Neural cell (in vitro differentiated cells): ENCODE measurements around the gene AQP9. TPM values are rescaled to one million over a fixed set of nuclear protein-coding genes. Genes with fewer than 3 reads are reported as not detected.

Source experiments
- H2AFZ ChIP-seq: fragments of 200-600, 300-800 bp; sonication (generic), shearing (Covaris generic); 2 replicates; pipeline ENCODE4 v1.6.0; 2014; ENCODE audit warnings: low read depth, mild to moderate bottlenecking, antibody characterized with exemption, low read length, moderate library complexity
- H3F3A ChIP-seq: fragments of 200-600 bp; shearing (Covaris generic); 2 replicates; pipeline ENCODE4 v1.6.1; 2016; ENCODE audit warnings: mild to moderate bottlenecking, moderate library complexity, mixed read lengths, antibody characterized with exemption, low read length; ENCODE audit not compliant: insufficient read depth, poor library complexity, severe bottlenecking
- H3K27ac ChIP-seq: fragments of 200-600, 300-800 bp; sonication (generic), shearing (Covaris generic); 2 replicates; pipeline ENCODE4 v1.5.1; 2014; ENCODE audit warnings: mild to moderate bottlenecking, low read length, moderate library complexity
- H3K27me3 ChIP-seq: fragments of 300-800, 200-600 bp; sonication (generic), shearing (Covaris generic); 2 replicates; pipeline ENCODE4 v1.6.0; 2014; ENCODE audit warnings: mild to moderate bottlenecking, low read depth, low read length, moderate library complexity; ENCODE audit not compliant: insufficient read depth
- H3K36me3 ChIP-seq: fragments of 300-800, 200-600 bp; sonication (generic), shearing (Covaris generic); 2 replicates; pipeline ENCODE4 v1.5.1; 2014; ENCODE audit warnings: mild to moderate bottlenecking, antibody characterized with exemption, low read length, moderate library complexity; ENCODE audit not compliant: insufficient read depth
- H3K4me2 ChIP-seq: fragments of 300-800, 200-600 bp; sonication (generic), shearing (Covaris generic); 2 replicates; pipeline ENCODE4 v1.6.0; 2014; ENCODE audit warnings: mild to moderate bottlenecking, low read length
- H3K4me3 ChIP-seq: fragments of 300-800, 200-600 bp; sonication (generic), shearing (Covaris generic); 2 replicates; pipeline ENCODE4 v1.5.1; 2014; ENCODE audit warnings: mild to moderate bottlenecking, low read length, moderate library complexity
- H3K79me2 ChIP-seq: fragments of 200-600 bp; shearing (Covaris generic); replicated peaks from 2 replicates; pipeline ENCODE4 v1.6.0; 2014; ENCODE audit warnings: mild to moderate bottlenecking, low read length, moderate library complexity; ENCODE audit not compliant: insufficient read depth
- H3K9ac ChIP-seq: fragments of 300-800, 200-600 bp; sonication (generic), shearing (Covaris generic); 2 replicates; pipeline ENCODE4 v1.6.1; 2016; ENCODE audit warnings: mild to moderate bottlenecking, low read length, mixed read lengths
- H3K9me2 ChIP-seq: fragments of 200-600 bp; shearing (Covaris generic); 2 replicates; pipeline ENCODE4 v1.6.1; 2016; ENCODE audit warnings: mild to moderate bottlenecking, low read length, mixed read lengths; ENCODE audit not compliant: insufficient read depth
- H3K9me3 ChIP-seq: fragments of 200-600, 300-800 bp; sonication (generic), shearing (Covaris generic); 2 replicates; pipeline ENCODE4 v1.6.1; 2016; ENCODE audit warnings: mild to moderate bottlenecking, mixed run types, low read length, moderate library complexity, mixed read lengths
- H4K20me1 ChIP-seq: fragments of 200-600 bp; shearing (Covaris generic); 2 replicates; pipeline ENCODE4 v1.6.1; 2016; ENCODE audit warnings: mild to moderate bottlenecking, mixed run types; ENCODE audit not compliant: insufficient read depth
- EP300 ChIP-seq: fragments of 450-650 bp; conservative IDR thresholded peaks from 2 replicates; pipeline ENCODE4 v1.6.1; 2014; ENCODE audit warnings: antibody characterized with exemption, mild to moderate bottlenecking, moderate library complexity; ENCODE audit not compliant: poor library complexity, severe bottlenecking
- EZH2 ChIP-seq: fragments of 200-600, 300-800 bp; shearing (Covaris generic), sonication (generic); IDR thresholded peaks from 2 replicates; pipeline ENCODE4 v1.6.1; 2014; ENCODE audit warnings: antibody characterized with exemption, low read length, borderline replicate concordance, mild to moderate bottlenecking; ENCODE audit not compliant: insufficient read depth, poor library complexity, severe bottlenecking
- MXI1 ChIP-seq: fragments of 450-650 bp; conservative IDR thresholded peaks from 2 replicates; pipeline ENCODE4 v1.6.1; 2014; ENCODE audit warnings: antibody characterized with exemption, mild to moderate bottlenecking; ENCODE audit not compliant: poor library complexity, severe bottlenecking
- POLR2AphosphoS5 ChIP-seq: IDR thresholded peaks from 2 replicates; pipeline ENCODE4 v1.6.1; 2012
- RAD21 ChIP-seq: fragments of 450-650 bp; conservative IDR thresholded peaks from 2 replicates; pipeline ENCODE4 v1.6.1; 2014; ENCODE audit warnings: antibody characterized with exemption, mild to moderate bottlenecking, moderate library complexity
- SMC3 ChIP-seq: fragments of 450-650 bp; conservative IDR thresholded peaks from 2 replicates; pipeline ENCODE4 v1.6.1; 2014; ENCODE audit warnings: antibody characterized with exemption, mild to moderate bottlenecking, moderate library complexity; ENCODE audit not compliant: poor library complexity
- TAF1 ChIP-seq: IDR thresholded peaks from 2 replicates; pipeline ENCODE4 v1.6.1; 2012; ENCODE audit warnings: low read depth
- polyA plus RNA-seq: library from polyadenylated mRNA; depleted of rRNA; stranded (reverse); fragments of >200 nt; gene quantifications from 2 replicates; pipeline ENCODE4 v1.2.3, GENCODE V29; 2014
- TF ChIP-seq, protein P1 (sequence below): IDR thresholded peaks from 2 replicates; pipeline ENCODE4 v1.6.1; 2012; ENCODE audit warnings: borderline replicate concordance
- TF ChIP-seq, protein P2 (sequence below): fragments of 450-650 bp; IDR thresholded peaks from 2 replicates; pipeline ENCODE4 v1.5.1; 2014; ENCODE audit warnings: antibody characterized with exemption, mild to moderate bottlenecking, moderate library complexity; ENCODE audit not compliant: poor library complexity, severe bottlenecking

The AQP9 gene
- polyA plus RNA-seq, 1 donor from 2014 or later: not detected

DNA sequence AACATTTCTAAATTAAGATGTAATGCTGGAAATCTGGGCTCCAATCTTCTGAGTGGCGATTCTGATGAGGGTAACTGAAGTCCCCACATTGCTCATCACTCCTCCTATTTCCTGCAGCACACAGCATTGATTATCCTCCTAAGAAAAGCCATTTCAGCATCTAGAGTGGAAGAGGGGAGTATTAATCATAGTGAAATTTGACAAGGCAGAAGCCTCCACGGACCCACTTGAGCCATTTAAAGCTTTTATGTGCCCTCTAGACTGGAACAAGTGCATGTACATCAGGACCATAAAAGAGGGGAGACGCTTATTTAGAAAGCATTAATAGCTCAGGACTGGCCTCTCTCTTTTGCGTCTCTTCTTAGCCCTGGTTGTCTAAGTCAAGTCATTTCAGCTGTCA lies 25.8 kb downstream of the AQP9 start:
- Histone ChIP-seq H3K36me3 (no peaks in the 10 kb centered on the region), H3K9ac (no peak overlapping the region), H4K20me1 (no peaks in the 10 kb centered on the region), H3K4me3 (no peak overlapping the region), H3K9me3 (no peaks in the 10 kb centered on the region), H3K9me2 (no peaks in the 10 kb centered on the region), H3K79me2 (no peaks in the 10 kb centered on the region), H3K27me3 (no peaks in the 10 kb centered on the region), H3K27ac (no peak overlapping the region), H3F3A (no peaks in the 10 kb centered on the region), H3K4me2 (no peak overlapping the region), H2AFZ (no peak overlapping the region)
- TF ChIP-seq POLR2AphosphoS5 (no peak), SMC3 (no peak), TAF1 (no peak), MXI1 (no peak), RAD21 (no peak), EZH2 (no peak), EP300 (no peak)
- TF ChIP-seq, protein P1, sequence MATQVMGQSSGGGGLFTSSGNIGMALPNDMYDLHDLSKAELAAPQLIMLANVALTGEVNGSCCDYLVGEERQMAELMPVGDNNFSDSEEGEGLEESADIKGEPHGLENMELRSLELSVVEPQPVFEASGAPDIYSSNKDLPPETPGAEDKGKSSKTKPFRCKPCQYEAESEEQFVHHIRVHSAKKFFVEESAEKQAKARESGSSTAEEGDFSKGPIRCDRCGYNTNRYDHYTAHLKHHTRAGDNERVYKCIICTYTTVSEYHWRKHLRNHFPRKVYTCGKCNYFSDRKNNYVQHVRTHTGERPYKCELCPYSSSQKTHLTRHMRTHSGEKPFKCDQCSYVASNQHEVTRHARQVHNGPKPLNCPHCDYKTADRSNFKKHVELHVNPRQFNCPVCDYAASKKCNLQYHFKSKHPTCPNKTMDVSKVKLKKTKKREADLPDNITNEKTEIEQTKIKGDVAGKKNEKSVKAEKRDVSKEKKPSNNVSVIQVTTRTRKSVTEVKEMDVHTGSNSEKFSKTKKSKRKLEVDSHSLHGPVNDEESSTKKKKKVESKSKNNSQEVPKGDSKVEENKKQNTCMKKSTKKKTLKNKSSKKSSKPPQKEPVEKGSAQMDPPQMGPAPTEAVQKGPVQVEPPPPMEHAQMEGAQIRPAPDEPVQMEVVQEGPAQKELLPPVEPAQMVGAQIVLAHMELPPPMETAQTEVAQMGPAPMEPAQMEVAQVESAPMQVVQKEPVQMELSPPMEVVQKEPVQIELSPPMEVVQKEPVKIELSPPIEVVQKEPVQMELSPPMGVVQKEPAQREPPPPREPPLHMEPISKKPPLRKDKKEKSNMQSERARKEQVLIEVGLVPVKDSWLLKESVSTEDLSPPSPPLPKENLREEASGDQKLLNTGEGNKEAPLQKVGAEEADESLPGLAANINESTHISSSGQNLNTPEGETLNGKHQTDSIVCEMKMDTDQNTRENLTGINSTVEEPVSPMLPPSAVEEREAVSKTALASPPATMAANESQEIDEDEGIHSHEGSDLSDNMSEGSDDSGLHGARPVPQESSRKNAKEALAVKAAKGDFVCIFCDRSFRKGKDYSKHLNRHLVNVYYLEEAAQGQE: no peak
- TF ChIP-seq, protein P2, sequence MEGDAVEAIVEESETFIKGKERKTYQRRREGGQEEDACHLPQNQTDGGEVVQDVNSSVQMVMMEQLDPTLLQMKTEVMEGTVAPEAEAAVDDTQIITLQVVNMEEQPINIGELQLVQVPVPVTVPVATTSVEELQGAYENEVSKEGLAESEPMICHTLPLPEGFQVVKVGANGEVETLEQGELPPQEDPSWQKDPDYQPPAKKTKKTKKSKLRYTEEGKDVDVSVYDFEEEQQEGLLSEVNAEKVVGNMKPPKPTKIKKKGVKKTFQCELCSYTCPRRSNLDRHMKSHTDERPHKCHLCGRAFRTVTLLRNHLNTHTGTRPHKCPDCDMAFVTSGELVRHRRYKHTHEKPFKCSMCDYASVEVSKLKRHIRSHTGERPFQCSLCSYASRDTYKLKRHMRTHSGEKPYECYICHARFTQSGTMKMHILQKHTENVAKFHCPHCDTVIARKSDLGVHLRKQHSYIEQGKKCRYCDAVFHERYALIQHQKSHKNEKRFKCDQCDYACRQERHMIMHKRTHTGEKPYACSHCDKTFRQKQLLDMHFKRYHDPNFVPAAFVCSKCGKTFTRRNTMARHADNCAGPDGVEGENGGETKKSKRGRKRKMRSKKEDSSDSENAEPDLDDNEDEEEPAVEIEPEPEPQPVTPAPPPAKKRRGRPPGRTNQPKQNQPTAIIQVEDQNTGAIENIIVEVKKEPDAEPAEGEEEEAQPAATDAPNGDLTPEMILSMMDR: no peak

DNA sequence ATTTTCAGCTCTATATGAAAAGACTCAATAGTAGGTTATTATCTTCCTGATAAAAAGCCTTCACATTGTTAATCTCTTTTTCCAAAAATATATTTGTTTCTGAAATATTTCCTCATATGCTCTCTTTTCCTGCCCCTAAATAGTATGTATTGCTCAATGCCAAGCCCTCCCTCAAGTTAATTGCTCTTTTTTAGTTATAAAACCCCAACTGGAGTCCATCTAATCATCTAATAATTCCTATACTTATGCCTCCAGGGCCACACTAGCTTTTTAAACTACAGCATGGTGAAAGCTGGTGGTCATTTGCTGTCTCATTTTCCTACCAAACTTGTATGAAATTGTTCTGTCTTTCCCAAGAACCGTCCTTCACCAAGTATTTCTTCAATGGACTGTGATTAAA lies 26.7 kb downstream of the AQP9 start:
- Histone ChIP-seq H3K36me3 (no peaks in the 10 kb centered on the region), H4K20me1 (no peaks in the 10 kb centered on the region), H3K27ac (no peak overlapping the region), H3K9me3 (no peaks in the 10 kb centered on the region), H3K4me2 (no peak overlapping the region), H2AFZ (no peak overlapping the region), H3K9ac (no peak overlapping the region), H3K79me2 (no peaks in the 10 kb centered on the region), H3K4me3 (no peak overlapping the region), H3F3A (no peaks in the 10 kb centered on the region), H3K9me2 (no peaks in the 10 kb centered on the region), H3K27me3 (no peaks in the 10 kb centered on the region)
- TF ChIP-seq SMC3 (no peak), EZH2 (no peak), POLR2AphosphoS5 (no peak), MXI1 (no peak), RAD21 (no peak)
- TF ChIP-seq, protein P2: no peak
- TF ChIP-seq, protein P1: no peak
